ENCODE measurements around the gene C2orf81. TPM values are rescaled to one million over a fixed set of nuclear protein-coding genes. Genes with fewer than 3 reads are reported as not detected.
"Not testable (repeated sequence)": the region's sequence is repeated elsewhere in the genome, so short reads cannot be mapped to it uniquely, and the experiment has no call there.

C2orf81 gene
- total and polyA plus RNA-seq, 8 donors: 0.87 to 6.5 (median 2.0) TPM

DNA sequence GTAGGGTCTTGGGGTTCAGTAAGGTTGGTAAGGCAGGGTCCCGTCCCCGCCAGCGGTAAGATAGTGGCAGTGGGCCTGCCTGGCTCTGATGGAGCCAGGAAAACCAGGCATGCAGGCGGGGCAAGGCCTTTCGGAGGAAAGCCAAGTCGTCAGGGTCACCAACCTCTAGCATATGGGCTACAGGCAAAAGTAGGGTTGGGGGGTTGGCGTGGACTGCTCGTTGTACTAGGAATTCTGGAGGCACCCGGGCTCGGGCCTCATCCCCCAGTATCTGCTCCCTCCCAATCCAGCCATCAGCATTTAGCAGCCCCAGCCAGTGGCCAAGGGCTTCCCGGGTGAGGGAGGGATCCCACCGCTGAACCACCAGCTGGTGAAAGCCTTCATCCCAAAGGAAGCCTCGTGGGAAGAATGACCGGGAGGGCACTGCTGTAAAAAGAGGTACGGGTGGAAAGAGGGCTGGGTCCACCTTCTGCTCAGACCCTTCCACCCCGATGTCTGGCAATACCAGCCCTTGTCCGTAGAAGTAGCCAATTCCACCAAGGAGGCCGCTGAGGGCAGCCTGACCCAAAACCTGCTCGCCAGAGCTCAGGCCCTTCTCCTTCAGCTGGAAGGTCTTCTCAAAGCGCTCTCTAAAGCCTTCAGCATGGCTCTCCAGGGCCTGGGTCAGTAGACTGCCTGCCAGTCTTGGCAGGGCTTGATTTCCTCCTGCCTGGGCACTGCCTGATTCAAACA, 40.8 kb upstream of the C2orf81 start:
- H3K4me3 ChIP-seq: no peak overlapping the region
- DNase-seq (no peak), FAIRE-seq (no peak), ATAC-seq (no peak)
- intact Hi-C loops (cut with DNase I): no loop called here
- H3K36me3 ChIP-seq: peaks cover 0 to 9% (median 0%) of the 10 kb centered on the region in 3 donors
- H3K4me1 ChIP-seq: peaks cover 0 to 8% (median 6%) of the 10 kb centered on the region in 3 donors
- WGBS, 2 donors: 88 to 92% methylated on average over 20 of the region's 20 CpGs
- H3K9me3 ChIP-seq: no peaks in the 10 kb centered on the region
- H3K27ac ChIP-seq: no peak overlapping the region
- H3K27me3 ChIP-seq: no peaks in the 10 kb centered on the region
- TF ChIP-seq, protein P1, sequence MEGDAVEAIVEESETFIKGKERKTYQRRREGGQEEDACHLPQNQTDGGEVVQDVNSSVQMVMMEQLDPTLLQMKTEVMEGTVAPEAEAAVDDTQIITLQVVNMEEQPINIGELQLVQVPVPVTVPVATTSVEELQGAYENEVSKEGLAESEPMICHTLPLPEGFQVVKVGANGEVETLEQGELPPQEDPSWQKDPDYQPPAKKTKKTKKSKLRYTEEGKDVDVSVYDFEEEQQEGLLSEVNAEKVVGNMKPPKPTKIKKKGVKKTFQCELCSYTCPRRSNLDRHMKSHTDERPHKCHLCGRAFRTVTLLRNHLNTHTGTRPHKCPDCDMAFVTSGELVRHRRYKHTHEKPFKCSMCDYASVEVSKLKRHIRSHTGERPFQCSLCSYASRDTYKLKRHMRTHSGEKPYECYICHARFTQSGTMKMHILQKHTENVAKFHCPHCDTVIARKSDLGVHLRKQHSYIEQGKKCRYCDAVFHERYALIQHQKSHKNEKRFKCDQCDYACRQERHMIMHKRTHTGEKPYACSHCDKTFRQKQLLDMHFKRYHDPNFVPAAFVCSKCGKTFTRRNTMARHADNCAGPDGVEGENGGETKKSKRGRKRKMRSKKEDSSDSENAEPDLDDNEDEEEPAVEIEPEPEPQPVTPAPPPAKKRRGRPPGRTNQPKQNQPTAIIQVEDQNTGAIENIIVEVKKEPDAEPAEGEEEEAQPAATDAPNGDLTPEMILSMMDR (IDR thresholded peaks at IDR 0.05): no peak

DNA sequence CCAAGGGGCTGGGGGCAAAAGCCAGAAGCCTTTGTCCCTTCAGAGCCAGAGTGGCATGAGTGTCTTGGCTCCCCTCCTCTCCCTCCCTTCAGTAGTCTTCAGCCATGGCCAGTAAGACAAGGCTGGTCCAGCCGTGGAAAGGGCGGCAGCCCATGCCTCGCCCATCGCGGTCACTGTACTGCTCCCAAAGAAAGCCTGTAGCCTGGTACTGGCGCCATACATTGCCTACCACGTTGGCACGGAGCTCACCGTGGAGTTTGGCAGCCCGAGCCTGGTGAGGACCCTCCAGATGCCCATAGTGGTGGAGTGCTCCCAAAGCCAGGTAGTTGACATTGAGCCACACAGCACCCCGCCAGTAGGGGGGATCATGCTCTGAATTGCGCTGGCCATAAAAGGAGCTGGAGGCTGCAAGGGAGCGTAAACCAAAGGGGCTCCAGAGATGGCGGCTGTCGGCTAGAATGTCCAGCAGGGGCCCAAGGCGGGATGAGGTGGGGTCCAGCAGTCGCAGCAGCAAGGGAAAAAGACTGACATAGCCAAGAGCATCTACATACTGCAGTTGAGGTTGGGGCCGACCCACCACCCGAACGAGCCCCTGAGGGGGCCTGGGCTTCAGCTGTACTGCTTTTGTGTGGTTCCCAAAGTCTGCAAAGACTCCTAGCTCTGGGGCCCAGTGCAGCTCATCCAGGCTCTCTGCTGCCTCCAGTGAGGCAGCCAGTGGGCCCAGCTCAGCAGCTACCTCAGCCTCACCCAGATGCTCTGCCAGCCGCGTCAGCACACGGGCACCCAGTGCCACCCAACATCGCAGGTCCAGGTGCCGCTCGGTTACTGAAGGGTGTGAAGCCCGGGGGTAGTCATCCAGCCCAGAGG, 40.0 kb upstream of the C2orf81 start:
- TF ChIP-seq, protein P1 (IDR thresholded peaks at IDR 0.05): no peak
- Histone ChIP-seq H3K4me3 (no peak overlapping the region), H3K4me1 (peaks cover 5 to 15% (median 11%) of the 10 kb centered on the region in 3 donors), H3K9me3 (no peaks in the 10 kb centered on the region), H3K27me3 (no peaks in the 10 kb centered on the region), H3K36me3 (peaks cover 0 to 9% (median 0%) of the 10 kb centered on the region in 3 donors), H3K27ac (no peak overlapping the region)
- intact Hi-C loops (cut with DNase I): no loop called here
- WGBS, 2 donors: 91 to 94% methylated on average over 27 of the region's 27 CpGs
- no peak for FAIRE-seq
- ATAC-seq: no peak
- DNase-seq: peak in 1 of 6 donors; percentile 38

DNA sequence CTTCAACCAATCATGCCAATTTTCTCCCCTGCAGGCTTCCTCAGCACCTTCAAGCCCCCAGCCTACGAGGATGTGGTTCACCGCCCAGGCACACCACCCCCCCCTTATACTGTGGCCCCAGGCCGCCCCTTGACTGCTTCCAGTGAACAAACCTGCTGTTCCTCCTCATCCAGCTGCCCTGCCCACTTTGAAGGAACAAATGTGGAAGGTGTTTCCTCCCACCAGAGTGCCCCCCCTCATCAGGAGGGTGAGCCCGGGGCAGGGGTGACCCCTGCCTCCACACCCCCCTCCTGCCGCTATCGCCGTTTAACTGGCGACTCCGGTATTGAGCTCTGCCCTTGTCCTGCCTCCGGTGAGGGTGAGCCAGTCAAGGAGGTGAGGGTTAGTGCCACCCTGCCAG, 38.8 kb upstream of the C2orf81 start:
- H3K27ac ChIP-seq; DNase-seq; H3K4me3 ChIP-seq; FAIRE-seq; H3K36me3 ChIP-seq; H3K9me3 ChIP-seq; intact Hi-C loops (cut with DNase I); H3K27me3 ChIP-seq; ATAC-seq: not testable (repeated sequence)
- H3K4me1 ChIP-seq: peaks cover 14 to 26% (median 22%) of the 10 kb centered on the region in 3 donors
- WGBS, 2 donors: 68 to 71% methylated on average over 8 to 10 of the region's 10 CpGs

DNA sequence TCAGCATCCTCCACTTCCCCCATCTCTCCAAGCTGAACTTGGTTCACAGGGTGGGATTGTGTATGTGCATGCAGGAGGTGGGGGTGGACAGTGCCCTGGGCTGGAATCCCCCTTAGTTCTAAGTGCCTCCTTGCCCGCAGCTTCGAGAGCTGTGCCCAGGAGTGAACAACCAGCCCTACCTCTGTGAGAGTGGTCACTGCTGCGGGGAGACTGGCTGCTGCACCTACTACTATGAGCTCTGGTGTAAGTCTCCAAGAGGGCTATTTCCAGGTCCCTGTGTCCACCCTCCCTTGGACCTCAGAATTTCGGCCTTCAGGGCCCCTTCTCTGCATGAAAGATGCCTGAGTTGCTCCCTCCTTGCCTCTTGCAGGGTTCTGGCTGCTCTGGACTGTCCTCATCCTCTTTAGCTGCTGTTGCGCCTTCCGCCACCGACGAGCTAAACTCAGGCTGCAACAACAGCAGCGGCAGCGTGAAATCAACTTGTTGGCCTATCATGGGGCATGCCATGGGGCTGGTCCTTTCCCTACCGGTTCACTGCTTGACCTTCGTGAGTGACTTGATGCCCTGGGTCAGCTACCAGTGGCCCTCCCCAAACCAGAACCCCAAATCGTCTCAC, 38.2 kb upstream of the C2orf81 start:
- H3K27me3 ChIP-seq; FAIRE-seq; H3K27ac ChIP-seq; H3K9me3 ChIP-seq; intact Hi-C loops (cut with DNase I); H3K36me3 ChIP-seq; DNase-seq; ATAC-seq: not testable (repeated sequence)
- Histone ChIP-seq H3K4me1 (peaks cover 14 to 26% (median 22%) of the 10 kb centered on the region in 3 donors), H3K4me3 (peak overlapping the region in 2 of 4 donors; percentile 67 to 70)
- 60 to 72% methylated on average over 13 of the region's 13 CpGs for WGBS, 2 donors

DNA sequence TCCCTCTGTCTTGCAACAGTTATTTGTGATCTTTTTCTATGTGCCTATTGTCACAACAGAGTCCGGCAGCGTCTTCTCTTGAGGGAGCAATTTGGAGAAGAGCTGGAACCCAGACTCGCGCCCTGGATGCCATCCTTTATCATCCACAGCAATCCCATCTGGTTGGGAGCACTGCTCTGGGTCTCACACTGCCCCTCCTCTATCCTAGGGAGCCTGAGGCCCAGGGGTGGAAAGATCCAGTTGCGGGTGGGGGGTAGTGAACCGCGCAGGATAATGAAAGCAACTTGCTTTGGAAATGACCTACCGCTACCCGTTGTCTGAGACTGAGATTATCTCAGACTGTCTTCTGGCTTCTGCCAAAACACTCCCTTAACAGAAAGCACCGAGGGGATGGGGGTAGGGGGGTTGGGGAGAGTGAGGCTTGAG, 37.5 kb upstream of the C2orf81 start:
- ATAC-seq (no peak), DNase-seq (no peak), FAIRE-seq (no peak)
- H3K36me3 ChIP-seq: peaks cover 0 to 9% (median 0%) of the 10 kb centered on the region in 3 donors
- TF ChIP-seq, protein P1 (IDR thresholded peaks at IDR 0.05): no peak
- peak overlapping the region; percentile 59 to 70 (median 65) for H3K4me3 ChIP-seq
- 0 to 1% methylated on average over 10 of the region's 10 CpGs for WGBS, 2 donors
- no peaks in the 10 kb centered on the region for H3K27me3 ChIP-seq
- H3K27ac ChIP-seq: peak overlapping the region; percentile 48 to 74 (median 66)
- H3K4me1 ChIP-seq: peaks cover 14 to 24% (median 17%) of the 10 kb centered on the region in 3 donors
- intact Hi-C loops (cut with DNase I): no loop called here
- H3K9me3 ChIP-seq: no peaks in the 10 kb centered on the region

Measured in pancreas (tissue), 10 donors.